ENCODE data around the gene GRIPAP1.
A peak's percentile ranks its signal among the peaks of the same experiment; 100 is the strongest.

Gene GRIPAP1

DNA sequence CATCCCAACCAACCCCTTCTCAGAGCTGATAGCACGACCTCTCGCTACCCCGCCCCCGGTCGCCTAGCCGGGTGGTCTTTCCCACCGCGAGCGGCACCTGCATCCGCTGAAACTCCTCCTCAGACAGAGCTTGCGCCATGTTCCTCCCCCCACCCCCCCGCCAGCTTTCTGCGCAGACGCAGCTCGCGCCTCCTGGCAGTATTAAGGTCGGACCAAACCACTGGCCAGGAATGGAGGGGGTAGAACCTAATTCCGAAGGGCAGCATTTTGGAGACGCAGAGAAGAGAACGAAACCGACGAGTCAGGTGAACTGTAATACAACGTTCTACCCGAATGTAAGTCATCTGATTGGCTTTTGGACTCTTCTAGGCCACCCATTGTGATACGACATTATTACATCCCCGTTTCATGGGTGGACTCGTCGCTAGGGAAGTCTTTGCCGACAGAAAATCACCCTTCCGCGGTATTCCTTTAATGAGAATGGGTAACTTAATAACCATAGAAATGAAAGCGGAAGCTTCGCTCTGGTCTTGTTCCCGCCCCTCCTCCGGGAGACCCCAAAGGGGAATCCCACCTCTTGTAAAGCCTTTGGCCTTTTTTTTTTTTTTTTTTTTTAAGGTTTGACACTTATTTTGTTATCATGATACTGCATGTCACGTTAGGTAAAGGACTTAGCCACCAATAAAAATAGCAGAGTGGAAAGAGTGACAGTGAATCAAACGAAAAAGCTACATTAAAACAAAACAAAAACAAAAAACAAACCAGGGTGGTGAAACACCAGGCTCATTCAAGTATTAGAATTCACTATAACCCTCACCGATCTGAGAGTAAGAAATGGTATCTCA, at the start of gene GRIPAP1:
TSS of gene GRIPAP1 (minus strand) at position 174 of the 845 bp plus-strand sequence. CDS start at position 139, 35 bp downstream.
- peak; percentile 58 to 62 for DNase-seq (ENCODE audit: low read depth in 2 of 2)

DNA sequence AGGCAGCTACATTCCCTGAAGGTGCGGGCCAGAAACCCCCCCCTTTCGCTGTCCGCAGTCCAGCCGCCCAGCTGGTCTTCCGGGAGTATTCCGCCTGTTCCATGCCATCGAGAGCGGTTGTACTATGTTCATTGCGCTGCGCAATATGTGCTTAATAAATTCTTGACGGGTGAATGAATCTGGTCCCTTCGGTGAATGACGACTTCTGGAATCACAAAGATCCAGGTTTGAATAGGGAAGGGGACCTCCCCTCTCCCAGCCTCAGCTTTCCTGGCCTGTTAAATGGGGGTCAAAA, 41.9 kb upstream of the GRIPAP1 start:
- DNase-seq (ENCODE audit: low read depth in 2 of 2): no peak

GRCh38 chrX:49043220-49043986, 41.3 kb upstream of the GRIPAP1 start, which contains the start of gene TFE3:
Gene TFE3, minus strand, starts transcription at chrX:49043357. Its CDS starts 131 bp downstream, at chrX:49043226.
- peak; percentile 84 to 93 for DNase-seq (ENCODE audit: low read depth in 2 of 2)

GRCh38 chrX:49042581-49043219, 40.6 kb upstream of the GRIPAP1 start:
- no peak for DNase-seq (ENCODE audit: low read depth in 2 of 2)

GRCh38 chrX:49041744-49042580, 39.9 kb upstream of the GRIPAP1 start:
- DNase-seq (ENCODE audit: low read depth in 2 of 2): no peak

GRCh38 chrX:49040376-49040955, 38.4 kb upstream of the GRIPAP1 start:
- no peak for DNase-seq (ENCODE audit: low read depth in 2 of 2)

GRCh38 chrX:49039598-49040375, 37.7 kb upstream of the GRIPAP1 start:
- DNase-seq (ENCODE audit: low read depth in 2 of 2): peak; percentile 18 to 22

GRCh38 chrX:49037883-49038475, 35.9 kb upstream of the GRIPAP1 start:
- DNase-seq (ENCODE audit: low read depth in 2 of 2): no peak

DNA sequence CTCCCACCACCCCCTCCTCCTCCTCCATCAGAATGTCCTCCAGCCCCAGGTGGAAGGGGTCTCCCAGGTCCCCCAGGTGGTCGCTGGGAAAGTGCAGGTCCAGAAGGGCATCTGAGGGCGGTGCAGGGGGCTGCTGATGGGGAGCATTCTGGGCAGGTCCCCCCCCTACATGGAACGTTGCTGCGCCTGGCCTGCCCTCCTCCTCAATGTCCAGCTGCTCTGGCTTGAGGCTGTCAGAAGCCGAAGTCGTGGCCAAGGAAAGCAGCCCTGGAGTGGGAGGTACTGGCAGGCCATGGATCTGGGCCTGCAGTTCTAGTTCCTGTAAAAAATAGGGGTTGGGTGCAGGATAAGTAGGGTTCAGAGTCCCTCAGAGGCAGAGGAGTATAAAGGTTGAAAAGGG, 28.2 kb upstream of the GRIPAP1 start:
- no peak for DNase-seq (ENCODE audit: low read depth in 2 of 2)

DNA sequence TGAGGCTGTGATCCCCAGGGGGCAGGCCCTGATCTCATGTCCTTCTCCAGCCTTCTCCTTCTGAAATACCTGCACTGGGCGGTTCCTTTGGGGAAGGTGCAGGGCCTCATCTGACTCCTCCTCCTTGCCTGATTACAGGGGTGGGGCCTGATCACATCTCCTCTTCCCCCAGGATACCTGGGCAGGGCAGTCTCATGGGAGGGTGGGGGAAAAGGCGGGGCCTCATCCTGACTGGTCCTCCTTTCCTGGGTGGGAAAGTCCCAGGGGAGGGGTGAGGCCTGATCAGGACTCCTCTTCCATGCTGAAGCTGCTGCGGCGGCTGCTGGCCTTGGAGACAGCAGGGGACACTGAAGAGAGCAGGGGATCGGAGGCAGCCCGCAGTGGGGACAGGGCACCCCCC, 27.8 kb upstream of the GRIPAP1 start:
- DNase-seq (ENCODE audit: low read depth in 2 of 2): no peak

DNA sequence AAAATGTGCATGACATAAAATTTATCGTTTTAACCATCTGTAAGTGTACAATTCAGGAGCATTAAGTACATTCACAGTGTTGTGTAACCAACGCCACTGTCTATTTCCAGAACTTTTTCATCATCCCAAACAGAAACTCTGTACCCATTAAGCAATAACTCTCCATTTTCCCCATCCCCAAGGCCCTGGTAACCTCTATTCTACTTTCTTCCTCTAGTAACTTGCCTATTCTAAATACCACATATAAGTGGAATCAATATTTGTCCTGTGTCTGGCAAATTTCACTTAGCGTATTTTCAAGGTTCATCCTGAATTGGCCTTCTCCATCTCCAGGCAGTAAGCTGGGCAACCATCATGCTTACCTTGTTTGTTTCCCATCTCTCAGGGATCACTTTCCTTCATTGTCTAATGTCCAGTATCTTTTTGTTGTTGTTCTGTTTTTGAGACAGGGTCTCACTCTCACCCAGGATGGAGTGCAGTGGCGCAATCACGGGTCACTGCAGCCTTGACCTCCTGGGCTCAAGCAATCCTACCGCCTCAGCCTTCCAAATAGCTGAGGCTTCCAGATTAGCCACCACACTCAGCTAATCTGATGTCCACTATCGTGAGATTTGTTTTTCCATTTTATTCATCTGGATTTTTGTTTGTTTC, 17.7 kb upstream of the GRIPAP1 start:
- no peak for DNase-seq (ENCODE audit: low read depth in 2 of 2)

- no peak for DNase-seq (ENCODE audit: low read depth in 2 of 2)
These were observed 17.0 kb upstream of the GRIPAP1 start for GRCh38 chrX:49019050-49019449.

DNA sequence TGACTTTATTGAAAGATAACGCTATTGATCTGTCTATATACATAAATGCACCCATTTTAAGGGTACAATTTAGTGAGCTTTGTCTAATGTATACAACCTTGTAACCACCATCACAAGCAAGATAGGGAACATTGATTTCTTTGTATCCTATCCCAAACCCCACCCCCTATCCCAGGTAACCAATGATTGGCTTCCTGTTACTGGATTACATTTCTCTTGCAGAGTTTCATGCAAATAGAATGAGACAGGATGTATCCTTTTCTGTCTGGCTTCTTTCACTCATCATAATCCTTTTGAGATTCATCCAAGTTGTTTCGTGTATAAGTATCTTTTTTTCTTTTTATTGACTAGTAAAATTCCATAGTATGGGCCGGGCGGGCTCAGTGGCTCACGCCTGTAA, 1.6 kb upstream of the GRIPAP1 start:
- no peak for DNase-seq (ENCODE audit: low read depth in 2 of 2)

DNA sequence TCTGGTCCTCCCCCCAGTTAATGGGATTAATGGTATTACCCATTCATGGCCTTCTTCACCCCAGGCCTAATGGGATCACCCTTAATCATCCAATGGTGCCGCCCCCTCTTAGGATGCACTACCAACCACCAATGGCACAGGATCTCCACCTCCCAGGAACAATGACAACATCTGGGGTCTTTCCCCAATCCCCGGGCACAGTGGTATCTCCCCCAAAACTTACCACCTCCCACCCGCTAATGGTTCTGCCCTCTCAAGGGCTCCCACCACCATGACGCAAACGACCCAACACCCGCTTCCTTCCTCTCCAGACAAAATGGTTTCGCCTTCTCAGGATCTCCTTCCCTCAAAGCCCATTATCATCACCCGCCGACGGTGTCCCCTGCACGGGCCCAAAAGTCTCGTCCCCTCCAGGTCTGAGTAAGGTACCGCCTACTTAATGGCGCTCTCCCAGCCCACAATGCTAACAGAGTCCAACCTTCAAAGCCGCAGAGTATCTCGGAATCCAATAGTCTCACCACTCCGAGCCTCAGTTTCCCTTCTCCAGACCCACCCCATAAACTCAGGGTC, 458 bp downstream of the GRIPAP1 start:
- DNase-seq (ENCODE audit: low read depth in 2 of 2): peak; percentile 15 to 19

- DNase-seq (ENCODE audit: low read depth in 2 of 2): no peak
These were observed 1.4 kb downstream of the GRIPAP1 start for GRCh38 chrX:49000636-49001035.

DNA sequence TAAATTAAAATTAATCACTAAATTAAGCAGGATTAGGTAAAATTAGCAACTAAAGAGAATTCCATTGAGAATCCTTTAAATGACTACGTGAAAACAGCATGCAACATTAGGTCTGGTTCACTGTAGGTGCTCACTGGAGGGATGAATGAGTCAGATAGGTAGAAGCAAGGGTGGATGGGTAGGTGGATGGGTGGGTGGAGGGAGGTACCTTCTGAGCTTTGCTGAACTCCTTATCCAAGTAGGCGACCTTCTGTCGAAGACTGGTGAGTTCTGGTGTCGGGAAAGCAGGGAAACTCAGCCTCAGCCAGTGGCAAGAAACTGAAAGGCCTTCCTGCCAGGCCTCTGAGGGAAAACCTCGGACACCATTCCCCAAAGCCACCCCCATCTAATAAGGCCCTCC, 3.0 kb downstream of the GRIPAP1 start:
- no peak for DNase-seq (ENCODE audit: low read depth in 2 of 2)

GRCh38 chrX:48998391-48998790, 3.7 kb downstream of the GRIPAP1 start:
- DNase-seq (ENCODE audit: low read depth in 2 of 2): no peak

DNA sequence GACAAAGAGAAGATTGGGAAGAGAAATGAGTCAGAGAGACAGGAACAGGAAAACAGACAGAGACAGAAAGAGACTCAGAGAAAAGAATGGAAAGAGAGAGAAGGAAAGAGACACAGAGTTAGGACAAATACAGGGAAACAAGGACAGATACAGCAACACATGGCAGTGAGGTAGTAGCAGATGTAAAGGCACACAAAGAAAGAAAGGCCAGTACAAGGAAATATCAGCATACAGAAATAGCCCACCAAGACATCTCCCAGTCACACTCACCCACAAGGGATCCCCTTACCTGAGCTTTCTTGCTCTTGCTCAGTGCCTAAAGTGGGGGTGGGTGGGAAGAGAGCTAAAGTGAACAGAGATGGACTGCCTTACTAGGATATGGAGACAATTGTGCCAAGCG, 4.2 kb downstream of the GRIPAP1 start:
- no peak for DNase-seq (ENCODE audit: low read depth in 2 of 2)

DNA sequence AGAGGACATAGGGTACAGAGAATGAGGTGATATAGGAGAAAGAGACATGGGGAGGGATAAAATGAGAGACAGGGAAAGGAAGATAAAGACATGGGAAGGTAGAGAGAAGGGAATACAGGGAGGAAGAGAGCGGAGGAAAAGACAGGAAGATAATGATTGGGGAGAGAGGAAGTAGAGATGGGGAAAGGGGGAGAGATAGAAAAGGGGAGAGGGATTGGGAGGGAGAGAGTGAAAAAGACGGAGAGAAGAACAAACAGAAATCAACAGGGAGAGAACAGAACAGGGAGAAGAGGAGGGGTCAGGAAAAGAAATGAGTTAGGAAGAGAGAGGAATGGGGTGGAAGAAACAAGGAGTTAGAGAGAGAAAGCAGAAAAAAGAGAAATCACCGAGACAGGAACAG, 4.6 kb downstream of the GRIPAP1 start:
- no peak for DNase-seq (ENCODE audit: low read depth in 2 of 2)

Data from stimulated activated CD4-positive, alpha-beta T cell treated with anti-CD3 and anti-CD28 coated beads, Interleukin-4, amount 100 ng/mL, for 48 hours (primary cell).